Left ventricle myocardium superior (tissue), 1 donor: ENCODE measurements around the gene TMEM255A. TPM values are rescaled to one million over a fixed set of nuclear protein-coding genes. Genes with fewer than 3 reads are reported as not detected.

Experiments used
- ATAC-seq: fragments of 200-7000 bp; cut with Tn5 transposase; one replicate; pipeline ENCODE4 v1.9.1; 2020; ENCODE audit warnings: mild to moderate bottlenecking, moderate library complexity
- DNase-seq: peaks from one replicate; pipeline ENCODE4 v3.0.0-alpha.2; 2020
- intact Hi-C: fragments of 100-400 bp; cut with micrococcal nuclease; formaldehyde crosslinking; loops from one replicate; pipeline ENCODE4 v1.11.0; 2022
- total RNA-seq: library from RNA; stranded (reverse); fragmentation: NEBNext Ultra II Directional; extraction: Animal tissue kit (Norgen Biotek cat#: 25700); gene quantifications from one replicate; pipeline ENCODE4 v1.2.1, GENCODE V29; 2021
- donor health status: DM: no; HTN: yes; CAD: no; lungs with severe emphysema.

Gene TMEM255A
- total RNA-seq, 1 donor from 2014 or later, result 0.72 TPM

DNA sequence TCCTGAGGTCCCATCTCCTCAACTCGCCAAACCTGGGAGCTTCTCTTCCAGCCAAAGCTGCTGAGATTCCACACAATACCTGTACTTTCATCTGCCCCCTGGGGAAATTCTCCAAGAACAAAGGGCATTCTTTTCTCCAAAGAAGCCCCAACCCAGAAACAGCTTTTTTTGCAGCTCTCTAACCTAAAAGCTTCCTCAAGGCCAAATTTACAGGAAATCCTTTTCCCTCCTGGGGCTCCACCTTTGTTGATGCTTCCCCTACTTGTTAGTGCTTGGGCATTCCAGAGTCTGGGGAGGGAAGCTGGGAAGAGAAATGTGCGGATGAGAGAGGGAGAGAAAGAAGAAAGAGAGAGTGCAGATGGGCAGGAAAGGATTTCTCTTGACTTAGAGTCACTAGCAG is 36.3 kb downstream of the TMEM255A start:
- no peak for DNase-seq
- ATAC-seq, result no peak

DNA sequence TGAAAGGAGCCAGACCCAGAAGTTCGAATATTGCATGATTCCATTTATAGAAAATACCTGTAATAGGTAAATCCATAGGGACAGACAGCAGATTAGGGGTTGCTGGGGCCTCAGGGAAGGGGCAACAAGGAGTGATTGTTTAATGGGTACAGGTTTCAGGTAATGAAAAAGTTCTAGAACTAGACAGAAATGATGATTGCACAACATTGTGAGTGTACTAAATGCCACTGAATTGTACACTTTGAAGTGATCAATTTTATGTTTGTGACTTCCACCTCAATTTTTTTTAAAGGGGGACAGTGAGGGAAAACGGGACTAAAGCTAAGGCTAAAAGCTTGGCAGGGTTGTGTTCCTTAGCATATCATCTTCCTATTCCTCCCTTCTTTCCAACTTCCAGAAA is 37.1 kb downstream of the TMEM255A start:
- DNase-seq, result no peak
- ATAC-seq, result no peak
- intact Hi-C loops, result no loop called here

More for the DNA sequence above, 36.3 kb downstream of the TMEM255A start:
- intact Hi-C loops, result no loop called here

DNA sequence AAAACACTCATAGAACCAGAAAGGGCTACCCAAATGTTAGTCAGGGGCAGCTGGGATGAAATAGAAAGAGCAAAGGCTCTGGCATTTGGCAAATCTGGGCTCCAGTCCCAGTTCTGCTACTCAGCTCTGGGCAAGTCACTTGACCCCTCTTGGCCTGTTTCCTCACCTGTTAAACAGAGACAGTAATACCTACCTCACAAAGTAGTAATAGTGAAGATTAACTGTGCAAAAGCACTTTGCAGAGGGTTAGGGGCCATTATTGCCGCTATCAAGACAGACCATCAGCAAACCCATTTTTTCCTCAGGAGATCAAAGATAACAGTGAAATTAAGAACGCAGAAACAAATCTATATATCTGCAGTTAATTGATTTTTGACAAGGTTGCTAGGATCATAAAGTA is 40.0 kb downstream of the TMEM255A start:
- DNase-seq (no peak), ATAC-seq (peak; percentile 48)
- intact Hi-C loops, result no loop called here

DNA sequence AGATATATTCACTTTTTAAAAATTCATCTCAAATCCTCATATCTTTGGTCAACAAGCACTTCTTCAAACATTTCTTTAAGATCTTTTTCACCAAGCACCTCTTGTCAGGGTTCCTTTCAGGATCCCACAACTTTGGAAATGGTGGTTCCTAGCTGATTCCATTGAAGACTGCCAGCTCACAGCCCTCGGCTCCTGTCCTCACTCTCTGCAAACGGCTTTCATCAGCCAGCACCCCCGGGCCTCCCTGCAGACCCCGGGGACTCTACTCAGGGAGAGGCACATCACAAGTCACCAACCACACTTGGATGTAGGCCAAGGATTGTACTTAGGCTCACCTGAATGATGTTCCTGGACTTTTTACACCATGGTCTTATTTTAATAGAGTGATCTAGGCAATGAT is 40.7 kb downstream of the TMEM255A start:
- intact Hi-C loops, result no loop called here
- no peak for DNase-seq
- ATAC-seq, result no peak

DNA sequence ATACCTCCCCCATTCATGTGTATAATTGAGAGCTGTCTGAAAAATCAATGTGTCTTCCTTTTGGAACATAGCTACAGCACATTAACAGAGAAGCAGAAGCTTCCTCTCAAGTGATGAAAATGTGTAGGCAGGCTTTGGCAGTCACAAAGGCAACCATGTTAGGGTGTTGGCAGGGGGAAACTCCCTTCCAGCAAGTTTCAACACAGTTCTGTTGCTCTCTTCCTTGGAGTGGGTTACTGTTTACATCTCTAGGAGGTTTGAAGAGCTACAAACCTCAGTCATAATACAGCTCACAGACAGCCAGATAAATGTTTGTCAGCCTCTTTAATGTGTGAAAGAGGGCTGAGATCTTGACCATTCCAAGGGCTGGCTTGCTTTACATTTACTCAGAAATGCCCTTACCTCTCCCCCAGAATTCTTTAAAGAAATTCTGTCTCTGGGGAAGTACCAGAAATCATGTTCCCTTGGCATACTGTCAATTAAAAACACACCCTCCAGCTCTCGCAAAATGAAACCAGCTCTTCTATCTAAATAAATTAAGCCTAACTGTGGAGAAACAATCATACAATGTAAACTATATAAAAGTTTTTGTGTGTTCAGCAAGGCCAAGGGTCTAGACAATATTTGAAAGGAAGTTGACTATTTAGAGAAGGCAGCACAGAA is 41.8 kb downstream of the TMEM255A start:
- ATAC-seq (peak; percentile 43), DNase-seq (no peak)
- intact Hi-C loops, result no loop called here

DNA sequence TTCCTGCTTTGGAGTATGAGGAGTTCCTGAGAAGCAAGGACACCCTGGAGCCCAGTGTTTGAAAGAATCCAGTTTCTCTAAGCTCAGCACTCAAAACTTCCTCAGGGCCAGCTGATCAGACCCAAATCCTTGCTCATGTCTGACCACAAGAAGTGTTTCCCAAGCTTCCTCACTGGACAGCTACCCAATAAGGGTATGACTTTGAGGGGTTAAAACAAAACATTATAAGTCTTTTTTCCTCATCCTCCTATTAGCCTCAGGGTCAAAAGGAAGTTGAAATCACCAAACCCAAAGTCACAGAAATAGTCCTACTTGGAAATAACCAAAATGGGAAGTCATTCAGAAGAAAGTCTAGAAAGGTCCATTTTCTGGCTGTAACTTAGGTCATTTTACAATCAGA is 46.9 kb downstream of the TMEM255A start:
- no peak for ATAC-seq
- no peak for DNase-seq
- intact Hi-C loops, result no loop called here

DNA sequence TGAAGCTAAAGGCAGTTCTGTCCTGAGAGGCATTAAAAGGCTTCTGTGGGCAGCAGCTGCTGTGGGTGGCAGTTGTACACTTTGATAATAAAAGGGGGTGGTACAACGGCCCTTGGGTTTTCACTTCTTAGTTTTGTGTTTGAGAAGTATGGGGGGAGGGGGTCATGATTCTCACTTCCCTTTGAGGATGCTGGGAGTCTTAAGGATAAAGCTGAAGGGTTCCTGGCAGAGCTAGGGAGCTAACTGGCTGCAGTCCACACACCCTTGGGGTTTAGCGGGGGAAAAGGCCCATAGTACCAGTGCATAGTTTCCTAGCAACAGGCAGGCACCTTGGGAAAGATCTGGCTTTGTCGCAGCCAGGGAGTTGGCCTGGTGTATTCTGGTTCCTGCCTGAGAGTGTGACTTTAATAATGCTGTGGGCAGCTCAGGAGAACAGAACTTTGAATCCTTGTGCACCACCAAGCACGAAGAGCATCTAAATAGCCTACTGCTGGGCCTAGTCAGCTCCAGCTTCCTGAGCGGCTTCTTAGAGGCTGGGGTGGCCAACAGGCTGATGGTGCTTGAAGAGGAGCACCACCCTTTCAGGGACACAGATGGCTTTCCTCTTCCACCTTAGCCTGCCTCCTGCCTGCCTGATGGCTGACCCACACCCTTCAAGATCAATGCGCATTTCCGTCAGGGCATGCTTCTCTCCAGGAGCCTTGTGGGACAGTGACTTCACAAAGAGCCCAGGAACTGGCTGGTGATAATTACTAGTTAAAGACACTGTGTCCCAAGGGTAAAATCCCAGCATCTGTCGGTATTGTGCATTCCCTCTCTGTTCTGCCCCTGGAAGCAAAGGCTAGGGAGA is 48.2 kb downstream of the TMEM255A start:
- DNase-seq (no peak), ATAC-seq (no peak)
- intact Hi-C loops, result no loop called here

DNA sequence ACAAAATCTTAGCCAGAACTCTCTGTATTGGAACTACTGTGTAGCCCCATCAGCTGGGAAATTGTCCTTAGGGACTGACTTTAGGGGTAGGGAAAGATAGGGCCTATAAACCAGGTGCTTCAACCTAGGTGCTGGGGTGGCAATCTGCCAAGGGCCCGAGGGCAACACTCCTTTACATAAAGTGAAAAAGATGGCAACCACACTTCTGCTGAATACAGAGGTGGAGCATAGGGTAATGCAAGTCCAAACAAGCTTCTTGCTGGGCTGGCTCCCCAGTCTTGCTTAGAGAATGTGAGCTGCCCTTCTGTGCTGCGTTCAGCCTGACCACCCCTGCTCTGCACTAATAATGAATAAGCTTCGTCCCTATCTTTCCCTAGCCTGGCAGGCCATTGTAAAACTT is 50.9 kb downstream of the TMEM255A start:
- ATAC-seq (no peak), DNase-seq (no peak)
- intact Hi-C loops, result no loop called here

DNA sequence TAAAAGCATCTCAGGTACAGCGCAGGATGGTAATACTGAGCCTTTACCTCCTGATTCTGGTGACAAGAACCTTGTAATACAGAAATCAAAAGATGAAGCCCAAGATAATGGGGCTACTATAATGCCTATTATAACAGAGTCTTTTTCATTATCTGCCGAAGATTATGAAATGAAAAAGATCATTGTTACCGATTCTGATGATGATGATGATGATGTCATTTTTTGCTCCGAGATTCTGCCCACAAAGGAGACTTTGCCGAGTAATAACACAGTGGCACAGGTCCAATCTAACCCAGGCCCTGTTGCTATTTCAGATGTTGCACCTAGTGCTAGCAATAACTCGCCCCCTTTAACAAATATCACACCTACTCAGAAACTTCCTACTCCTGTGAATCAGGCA is 57.5 kb downstream of the TMEM255A start:
- DNase-seq (no peak), ATAC-seq (no peak)
- intact Hi-C loops, result no loop called here

DNA sequence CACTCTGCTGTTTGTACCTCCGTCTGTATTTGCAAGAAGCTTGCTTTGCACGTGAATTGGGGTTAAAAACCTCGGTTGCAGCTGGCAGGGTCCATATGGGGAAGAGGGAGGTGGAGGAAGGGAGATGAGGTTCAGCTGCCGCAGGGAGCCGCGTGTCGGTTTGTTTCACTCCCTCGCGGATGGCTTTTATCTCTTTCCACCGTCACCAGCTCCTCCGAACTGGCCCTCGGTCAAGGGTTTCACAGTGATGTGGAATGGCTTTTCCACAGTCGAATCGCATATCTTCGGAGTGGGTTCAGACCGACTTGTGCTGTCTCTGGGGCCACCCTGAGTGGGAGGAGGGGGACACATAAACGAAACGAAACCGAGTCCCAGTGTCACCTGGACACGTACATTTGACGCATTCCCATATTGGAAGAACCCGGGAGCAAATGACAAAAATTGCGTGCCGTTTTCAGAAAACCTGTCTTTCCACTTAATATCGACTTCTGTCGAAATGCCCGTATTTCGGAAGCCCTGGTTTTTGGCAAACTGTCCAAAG is 59.7 kb downstream of the TMEM255A start:
- intact Hi-C loops, result no loop called here
- DNase-seq (peak; percentile 46), ATAC-seq (peak; percentile 58)

DNA sequence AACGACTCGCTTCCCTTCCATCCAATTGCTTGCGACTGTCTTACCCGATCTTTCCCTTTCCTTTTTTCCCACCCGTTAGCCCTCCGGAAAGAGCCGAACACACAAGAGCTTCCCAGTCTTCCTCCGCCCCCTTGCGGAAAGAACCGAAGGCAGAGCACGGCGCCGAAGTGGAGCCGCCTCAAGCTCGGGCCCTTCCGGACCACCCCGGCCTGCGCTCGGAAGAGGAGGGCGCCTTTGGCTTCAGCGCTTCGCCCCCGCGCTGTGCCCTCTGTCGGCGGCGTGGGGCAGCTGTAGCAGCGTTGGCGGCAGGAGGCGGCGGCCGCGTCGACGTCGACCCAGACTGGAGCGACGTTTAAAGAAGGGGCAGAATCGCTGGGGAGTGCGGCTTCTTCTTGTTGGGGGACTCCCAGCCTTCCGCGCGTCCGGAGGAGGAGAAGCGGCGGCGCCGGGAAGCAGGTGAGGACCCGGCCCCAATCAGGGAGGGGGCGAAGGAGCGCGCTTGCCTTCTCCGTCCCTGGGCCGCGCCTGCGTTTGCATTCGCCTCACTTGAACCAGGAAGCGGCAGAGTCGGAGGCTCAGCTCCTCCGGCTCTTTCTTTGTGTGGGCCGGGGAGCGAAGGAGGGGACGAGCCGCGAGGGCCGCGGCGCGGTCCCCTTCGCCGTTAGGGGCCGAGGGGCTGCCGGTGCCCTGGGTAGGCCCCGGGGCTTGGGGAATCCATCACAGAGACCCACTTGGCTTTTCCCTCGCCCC is 60.6 kb downstream of the TMEM255A start, which contains the start of gene ZBTB33:
TSS of gene ZBTB33 (plus strand) at position 291 of the 750 bp plus-strand sequence. CDS start 2,604 bp downstream, outside the sequence.
- intact Hi-C loops, result no loop called here
- ATAC-seq, result peak; percentile 99
- peak; percentile 92 for DNase-seq

DNA sequence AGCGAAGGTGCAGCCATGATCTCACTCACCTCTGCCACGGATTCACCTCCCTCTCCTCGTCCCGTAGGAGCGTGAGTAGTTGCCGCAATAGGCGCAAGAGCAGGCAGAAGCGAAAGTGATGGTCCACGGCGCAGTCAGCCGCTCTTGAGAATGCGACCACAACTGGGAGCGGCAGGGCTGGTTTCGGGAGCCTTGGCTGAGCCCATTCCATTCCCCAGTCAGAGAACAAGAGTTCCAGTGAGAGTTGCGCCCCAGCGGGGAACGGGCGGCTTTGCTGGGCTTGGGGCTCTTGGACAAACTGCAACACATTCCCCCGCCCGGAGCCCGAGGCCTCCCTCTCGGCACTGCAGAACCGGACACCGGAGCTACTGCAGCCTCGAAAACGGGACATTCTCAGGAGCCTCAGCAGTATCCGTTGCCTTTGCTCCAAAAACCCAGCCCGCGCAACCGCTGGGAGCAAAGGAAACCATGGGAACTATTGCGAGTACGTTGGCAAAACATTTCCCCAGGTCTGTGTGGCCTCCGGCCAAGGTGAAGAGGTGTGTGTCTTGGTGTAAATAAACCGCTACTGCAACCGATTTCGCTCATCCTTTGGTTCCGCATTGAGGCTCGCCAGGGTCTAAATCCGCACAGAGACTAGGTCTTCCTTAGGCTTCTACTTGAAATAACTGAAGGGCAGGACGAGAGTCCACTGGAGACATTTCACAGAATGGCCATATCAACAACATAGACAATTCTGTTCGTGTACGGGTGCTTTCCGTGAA is 66.3 kb downstream of the TMEM255A start:
- ATAC-seq, result peak; percentile 92
- intact Hi-C loops, result no loop called here
- peak; percentile 78 for DNase-seq

DNA sequence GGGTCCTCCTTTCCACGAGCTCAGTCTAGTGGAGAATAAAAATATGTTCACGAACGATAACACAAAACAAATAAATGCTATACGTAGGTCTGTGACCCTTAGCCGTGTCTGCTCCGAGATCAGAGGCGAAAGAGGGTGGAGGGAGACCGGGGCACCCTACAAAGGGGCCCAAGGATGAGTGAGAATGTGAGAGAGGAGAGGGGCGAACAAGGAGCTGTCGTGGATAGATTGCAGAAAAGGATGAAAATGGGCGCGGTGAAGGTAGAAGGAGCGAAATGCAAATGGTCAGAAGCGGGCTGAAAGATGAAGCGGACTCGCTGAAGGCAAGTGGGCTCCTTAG is 66.9 kb downstream of the TMEM255A start:
- DNase-seq (no peak), ATAC-seq (peak; percentile 19)
- intact Hi-C loops, result no loop called here

DNA sequence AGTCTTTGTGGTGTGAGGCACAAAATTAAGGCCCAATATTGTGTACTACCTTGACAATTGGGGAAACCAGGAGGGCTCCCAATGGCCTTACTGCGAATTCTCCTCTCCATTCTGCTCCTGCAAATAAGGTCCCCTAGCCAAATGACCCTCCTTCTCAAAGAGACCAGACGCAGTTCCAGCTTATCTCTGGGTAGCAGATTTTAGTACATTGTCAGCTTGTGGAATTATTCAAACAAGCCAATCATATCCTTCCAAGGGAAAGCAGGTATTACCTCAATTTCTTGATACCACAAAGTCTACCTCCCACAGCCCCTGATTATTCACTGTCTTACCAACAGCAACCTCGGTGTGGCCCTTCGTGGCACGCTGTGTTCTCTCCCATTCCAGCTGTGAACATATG is 68.4 kb downstream of the TMEM255A start:
- ATAC-seq (no peak), DNase-seq (no peak)
- intact Hi-C loops, result no loop called here

DNA sequence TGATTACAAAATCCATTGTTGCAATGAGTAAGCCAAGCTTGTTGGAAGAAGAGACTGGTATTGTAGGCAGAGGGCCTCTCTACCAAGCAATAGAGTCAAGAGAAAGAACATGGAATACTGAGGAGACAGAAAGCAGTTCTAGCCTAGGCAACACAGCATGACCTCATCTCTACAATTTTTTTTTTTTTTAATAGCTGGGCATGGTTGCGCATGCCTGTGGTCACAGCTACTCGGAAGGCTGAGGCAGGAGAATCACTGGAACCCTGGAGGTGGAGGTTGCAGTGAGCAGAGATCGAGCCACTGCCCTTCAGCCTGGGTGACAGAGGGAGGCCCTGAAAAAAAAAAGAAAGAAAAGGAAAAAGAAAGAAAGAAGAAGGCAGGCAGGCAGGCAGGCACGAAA is 72.3 kb downstream of the TMEM255A start:
- no peak for ATAC-seq
- no peak for DNase-seq
- intact Hi-C loops, result no loop called here

DNA sequence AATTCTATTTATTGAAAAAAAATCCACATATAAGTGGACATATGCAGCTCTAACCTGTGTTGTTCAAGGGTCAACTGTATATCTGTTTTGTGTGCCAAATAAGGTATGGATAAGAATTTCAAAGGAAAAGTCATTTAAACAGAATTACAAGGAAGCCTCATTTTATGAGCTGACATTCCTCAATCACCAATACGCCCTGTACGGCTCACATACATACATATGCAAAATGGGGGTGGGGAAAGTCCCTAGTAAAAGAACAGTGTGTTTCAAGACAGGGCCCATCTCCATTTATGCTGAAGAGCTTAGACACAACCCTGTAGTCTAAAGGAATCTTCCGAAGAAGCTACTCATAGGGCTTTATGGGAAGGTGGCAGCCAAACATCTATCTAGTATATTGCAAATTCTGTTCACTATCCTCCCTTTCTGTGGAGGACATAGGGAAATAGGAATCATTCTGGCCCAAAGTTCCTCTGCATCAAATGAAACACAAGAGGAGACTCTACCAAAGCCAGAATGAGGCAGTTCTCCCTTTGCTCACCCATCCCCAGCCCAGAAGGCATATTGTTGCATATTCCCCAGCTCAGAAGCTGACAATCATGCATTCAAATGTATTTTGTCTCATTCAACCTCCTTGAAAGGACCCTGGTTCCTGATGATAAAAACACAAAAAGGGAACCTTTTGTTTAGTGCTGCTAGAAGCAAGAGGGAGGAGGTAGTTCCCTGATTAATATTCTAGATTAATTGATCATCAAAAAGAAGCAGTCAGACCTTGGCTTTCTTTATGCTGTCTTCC is 74.4 kb downstream of the TMEM255A start:
- no peak for ATAC-seq
- DNase-seq, result no peak
- intact Hi-C loops, result no loop called here

DNA sequence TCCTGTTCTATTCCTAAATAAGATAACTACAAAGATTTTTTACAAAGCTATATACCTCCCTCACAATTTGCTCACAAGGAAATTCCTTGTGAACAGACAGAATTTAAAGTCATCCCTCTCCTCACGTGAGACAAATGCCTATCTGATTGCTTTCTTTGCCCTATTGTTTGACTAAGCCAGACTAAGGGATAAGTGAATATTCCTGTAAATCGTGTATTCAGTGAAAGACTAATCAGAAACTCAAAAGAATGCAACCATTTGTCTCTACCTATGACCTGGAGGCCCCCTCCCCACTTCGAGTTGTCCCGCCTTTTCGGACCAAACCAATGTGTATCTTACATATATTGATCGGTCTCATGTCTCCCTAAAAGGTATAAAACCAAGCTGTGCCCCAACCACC is 76.0 kb downstream of the TMEM255A start:
- ATAC-seq, result no peak
- DNase-seq, result no peak
- intact Hi-C loops, result no loop called here

DNA sequence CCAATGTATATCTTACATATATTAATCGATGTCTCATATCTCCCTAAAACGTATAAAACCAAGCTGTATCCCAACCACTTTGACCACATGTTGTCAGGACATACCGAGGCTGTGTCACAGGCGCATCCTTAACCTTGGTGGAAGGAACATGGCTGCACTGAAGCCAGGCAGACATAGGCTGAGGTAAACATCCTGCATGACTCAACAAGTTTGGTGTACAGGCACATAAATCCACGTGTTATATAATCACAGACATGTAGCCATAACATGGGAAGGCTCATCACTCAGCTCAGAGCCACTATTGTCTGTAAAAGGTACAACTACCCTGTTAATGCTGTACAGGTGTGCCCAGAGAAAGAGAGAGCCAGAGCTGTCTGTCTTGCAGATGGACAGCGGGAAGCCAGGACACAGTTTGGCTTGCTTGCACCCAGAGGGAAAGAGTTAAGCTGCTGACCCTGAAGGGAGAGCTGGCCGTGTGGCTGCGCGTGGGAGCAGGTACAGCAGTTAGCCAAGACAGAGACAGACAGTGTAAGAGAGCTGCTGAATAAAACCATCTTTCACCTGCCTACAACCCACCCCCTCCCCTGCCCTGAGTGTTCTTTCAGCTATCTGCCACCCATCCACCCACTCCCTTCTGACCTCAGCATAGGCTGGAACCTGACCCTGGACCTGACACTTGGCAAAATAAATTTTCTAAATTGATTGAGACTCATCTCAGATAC is 82.9 kb downstream of the TMEM255A start:
- ATAC-seq (no peak), DNase-seq (no peak)
- intact Hi-C loops, result no loop called here
